HepG2 (cell line): ENCODE data around the gene ACADVL. TPM values are rescaled to one million over a fixed set of nuclear protein-coding genes. Genes with fewer than 3 reads are reported as not detected.

ENCODE experiments used
- CENPT ChIP-seq: sonication (generic); formaldehyde crosslinking; IDR thresholded peaks from 2 replicates; pipeline ENCODE4 v1.8.0; 2022; ENCODE audit warnings: low read depth, mild to moderate bottlenecking, moderate library complexity, missing genetic modification reagents
- CSRNP1 ChIP-seq: sonication (generic); formaldehyde crosslinking; IDR thresholded peaks from 2 replicates; pipeline ENCODE4 v1.8.1; 2023; ENCODE audit warnings: mild to moderate bottlenecking, missing genetic modification reagents
- DNMT1 ChIP-seq: sonication (generic); formaldehyde crosslinking; IDR thresholded peaks from 2 replicates; pipeline ENCODE4 v1.5.1; 2020; ENCODE audit warnings: mild to moderate bottlenecking, missing genetic modification reagents
- DRAP1 ChIP-seq: IDR thresholded peaks from 2 replicates; pipeline ENCODE4 v1.6.1; 2016; ENCODE audit warnings: missing genetic modification reagents, missing compliant biosample characterization
- HDAC6 ChIP-seq: fragments of 200-600 bp; sonication (generic); IDR thresholded peaks from 2 replicates; pipeline ENCODE4 v1.7.0; 2017; ENCODE audit warnings: mild to moderate bottlenecking, antibody characterized with exemption, low read length, low read depth
- JDP2 ChIP-seq: sonication (generic); formaldehyde crosslinking; IDR thresholded peaks from 2 replicates; pipeline ENCODE4 v1.8.1; 2022; ENCODE audit warnings: missing genetic modification reagents, borderline replicate concordance
- MIER3 ChIP-seq: IDR thresholded peaks from 2 replicates; pipeline ENCODE4 v1.6.1; 2016; ENCODE audit warnings: missing compliant biosample characterization, borderline replicate concordance
- MTERF4 ChIP-seq: sonication (generic); formaldehyde crosslinking; IDR thresholded peaks from 2 replicates; pipeline ENCODE4 v1.8.0; 2023; ENCODE audit warnings: mild to moderate bottlenecking, missing genetic modification reagents
- PHF21A ChIP-seq: sonication (generic); formaldehyde crosslinking; IDR thresholded peaks from 2 replicates; pipeline ENCODE4 v1.5.0; 2020; ENCODE audit warnings: mild to moderate bottlenecking, missing genetic modification reagents
- PPARG ChIP-seq: conservative IDR thresholded peaks from 2 replicates; pipeline ENCODE4 v1.6.1; 2016; ENCODE audit warnings: missing biosample characterization, missing genetic modification reagents
- SNAPC5 ChIP-seq: sonication (generic); formaldehyde crosslinking; IDR thresholded peaks from 2 replicates; pipeline ENCODE4 v1.8.1; 2023; ENCODE audit warnings: mild to moderate bottlenecking, missing genetic modification reagents, borderline replicate concordance
- SOX5 ChIP-seq: IDR thresholded peaks from 2 replicates; pipeline ENCODE4 v1.6.1; 2016; ENCODE audit warnings: borderline replicate concordance
- ZBED4 ChIP-seq: sonication (generic); formaldehyde crosslinking; IDR thresholded peaks from 2 replicates; pipeline ENCODE4 v1.4.0; 2020; ENCODE audit warnings: missing genetic modification reagents, borderline replicate concordance
- ZC3H13 ChIP-seq: sonication (generic); formaldehyde crosslinking; IDR thresholded peaks from 2 replicates; pipeline ENCODE4 v1.8.1; 2023; ENCODE audit warnings: mild to moderate bottlenecking, missing genetic modification reagents, moderate library complexity
- ZFP41 ChIP-seq: sonication (generic); formaldehyde crosslinking; IDR thresholded peaks from 2 replicates; pipeline ENCODE4 v1.4.0; 2020; ENCODE audit warnings: mild to moderate bottlenecking, missing genetic modification reagents, borderline replicate concordance
- ZFY ChIP-seq: sonication (generic); formaldehyde crosslinking; IDR thresholded peaks from 2 replicates; pipeline ENCODE4 v1.4.0; 2020; ENCODE audit warnings: missing genetic modification reagents
- ZMYM2 ChIP-seq: sonication (generic); formaldehyde crosslinking; IDR thresholded peaks from 2 replicates; pipeline ENCODE4 v1.8.0; 2022; ENCODE audit warnings: mild to moderate bottlenecking, missing genetic modification reagents
- ZNF460 ChIP-seq: sonication (generic); formaldehyde crosslinking; IDR thresholded peaks from 2 replicates; pipeline ENCODE4 v1.5.1; 2020; ENCODE audit warnings: missing genetic modification reagents, mild to moderate bottlenecking, borderline replicate concordance
- ZNF546 ChIP-seq: sonication (generic); formaldehyde crosslinking; conservative IDR thresholded peaks from 2 replicates; pipeline ENCODE4 v1.8.1; 2023; ENCODE audit warnings: mild to moderate bottlenecking, missing genetic modification reagents
- ZNF639 ChIP-seq: conservative IDR thresholded peaks from 2 replicates; pipeline ENCODE4 v1.6.1; 2018; ENCODE audit warnings: missing genetic modification reagents
- ZNF660 ChIP-seq: sonication (generic); formaldehyde crosslinking; IDR thresholded peaks from 2 replicates; pipeline ENCODE4 v1.5.1; 2020; ENCODE audit warnings: mild to moderate bottlenecking, low read depth, missing genetic modification reagents, borderline replicate concordance
- polyA plus RNA-seq, 8 experiments: library from polyadenylated mRNA; depleted of rRNA in 3 of 8; stranded (reverse) in 7 of 8; unstranded in 1 of 8; fragments of >200 nt; fragmentation: Illumina TruSeq in 4 of 8; extraction: Trizol in 4 of 8; gene quantifications; 2 replicates each; pipeline versions ENCODE4 v1.2.1 to v1.2.3, GENCODE V29; 2011 to 2016; ENCODE audit warnings: low read depth in 4 of 8, missing spikeins in 1 of 8, mixed read lengths in 1 of 8; ENCODE audit not compliant: insufficient read depth in 1 of 8
- total RNA-seq, 5 experiments: library from RNA; depleted of rRNA; stranded (reverse); fragments of >200 nt; fragmentation: Illumina TruSeq; extraction: Trizol; gene quantifications; 2 replicates each; pipeline ENCODE4 v1.2.3, GENCODE V29; 2016; ENCODE audit warnings: low read depth in 1 of 5

The ACADVL gene
- total and polyA plus RNA-seq, 2 of the 13 experiments (the other 11 are each of a cell fraction or from before 2014, with no cell fraction given) = 219 to 412 TPM

- TF ChIP-seq DRAP1 (peak; percentile 78), ZFP41 (CRISPR knock-in tag) (no peak), PPARG (CRISPR knock-in tag) (peak; percentile 99), ZC3H13 (CRISPR knock-in tag) (peak; percentile 94), ZNF546 (CRISPR knock-in tag) (0 out of 2 replicates have a peak, but pooled peaks have one; percentile 46), ZNF460 (no peak), SNAPC5 (CRISPR knock-in tag) (no peak; the same call in 1 of the 2 replicates), ZBED4 (peak; percentile 19; the same call in 1 of the 2 replicates), ZNF639 (0 out of 2 replicates have a peak, but pooled peaks have one; percentile 51), ZMYM2 (no peak), DNMT1 (CRISPR knock-in tag) (peak; percentile 73), SOX5 (CRISPR knock-in tag) (no peak), MIER3 (CRISPR knock-in tag) (no peak; the same call in 1 of the 2 replicates), ZFY (peak; percentile 77), HDAC6 (no peak), ZNF660 (CRISPR knock-in tag) (no peak), MTERF4 (CRISPR knock-in tag) (no peak), JDP2 (CRISPR knock-in tag) (no peak), CENPT (CRISPR knock-in tag) (no peak), PHF21A (peak; percentile 68), CSRNP1 (CRISPR knock-in tag) (no peak)
Observed at GRCh38 chr17:7219812-7220592, at the start of gene ACADVL, which contains the start of gene DLG4 (continued).
